ENCODE data around the gene PAPSS2. TPM values are rescaled to one million over a fixed set of nuclear protein-coding genes. Genes with fewer than 3 reads are reported as not detected.

PAPSS2 gene
- total RNA-seq, 4 donors from 2014 or later, result 36.7 to 63.9 (median 50.4) TPM

GRCh38 chr10:87691506-87692070 is 31.9 kb downstream of the PAPSS2 start:
- TF ChIP-seq CTCF (IDR thresholded peaks at IDR 0.05; ENCODE audit: low read depth), result no peak

- TF ChIP-seq CTCF (IDR thresholded peaks at IDR 0.05; ENCODE audit: low read depth), result no peak
Observed at GRCh38 chr10:87692956-87693484, 33.3 kb downstream of the PAPSS2 start.

GRCh38 chr10:87694011-87694794 is 34.5 kb downstream of the PAPSS2 start:
- TF ChIP-seq CTCF (IDR thresholded peaks at IDR 0.05; ENCODE audit: low read depth), result no peak

- TF ChIP-seq CTCF (IDR thresholded peaks at IDR 0.05; ENCODE audit: low read depth), result no peak
Observed at GRCh38 chr10:87695074-87695473, 35.4 kb downstream of the PAPSS2 start.

- TF ChIP-seq CTCF (IDR thresholded peaks at IDR 0.05; ENCODE audit: low read depth), result no peak
Observed at GRCh38 chr10:87696922-87697745, 37.5 kb downstream of the PAPSS2 start.

GRCh38 chr10:87700031-87700796 is 40.5 kb downstream of the PAPSS2 start:
- TF ChIP-seq CTCF (IDR thresholded peaks at IDR 0.05; ENCODE audit: low read depth), result no peak

All from subcutaneous adipose tissue (tissue), 4 donors.